ENCODE measurements around the gene KIF26B.

Gene KIF26B

DNA sequence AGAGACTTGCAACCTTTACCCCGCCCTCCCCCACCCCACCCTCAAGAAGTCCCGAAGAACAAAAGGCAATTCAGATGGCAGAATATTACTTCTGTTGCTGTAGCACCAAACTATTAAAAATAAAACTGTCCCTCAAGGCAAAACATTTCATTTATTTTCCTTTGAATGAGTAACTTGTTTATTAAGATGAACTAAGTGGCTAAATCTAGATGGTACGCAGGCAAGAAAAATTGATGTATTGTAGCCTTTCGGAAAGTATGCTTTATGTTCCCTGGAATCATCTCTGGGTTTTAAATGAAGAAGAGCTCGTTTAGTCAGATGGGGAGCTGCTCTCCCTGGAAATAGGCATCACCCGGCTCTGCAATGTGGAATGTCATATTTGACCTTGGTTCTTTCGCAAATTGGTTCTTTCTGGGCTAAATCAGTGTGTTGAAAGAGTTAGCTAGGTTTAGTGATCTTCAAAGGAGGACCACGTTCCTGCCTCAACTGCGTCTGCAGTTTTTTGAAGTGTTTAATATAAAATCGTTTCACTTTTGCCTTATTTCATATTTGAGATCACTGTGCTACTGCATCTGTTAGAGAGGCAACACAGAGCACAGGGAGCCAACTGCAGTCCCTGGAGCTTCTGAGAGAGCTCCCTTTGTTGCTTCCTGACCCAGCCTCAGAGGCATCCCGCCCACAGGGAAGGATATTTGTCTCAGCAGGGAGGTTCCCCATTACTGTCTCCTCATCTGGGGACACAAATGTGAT is 61.8 kb downstream of the KIF26B start:
- no peak overlapping the region for H3K27ac ChIP-seq

DNA sequence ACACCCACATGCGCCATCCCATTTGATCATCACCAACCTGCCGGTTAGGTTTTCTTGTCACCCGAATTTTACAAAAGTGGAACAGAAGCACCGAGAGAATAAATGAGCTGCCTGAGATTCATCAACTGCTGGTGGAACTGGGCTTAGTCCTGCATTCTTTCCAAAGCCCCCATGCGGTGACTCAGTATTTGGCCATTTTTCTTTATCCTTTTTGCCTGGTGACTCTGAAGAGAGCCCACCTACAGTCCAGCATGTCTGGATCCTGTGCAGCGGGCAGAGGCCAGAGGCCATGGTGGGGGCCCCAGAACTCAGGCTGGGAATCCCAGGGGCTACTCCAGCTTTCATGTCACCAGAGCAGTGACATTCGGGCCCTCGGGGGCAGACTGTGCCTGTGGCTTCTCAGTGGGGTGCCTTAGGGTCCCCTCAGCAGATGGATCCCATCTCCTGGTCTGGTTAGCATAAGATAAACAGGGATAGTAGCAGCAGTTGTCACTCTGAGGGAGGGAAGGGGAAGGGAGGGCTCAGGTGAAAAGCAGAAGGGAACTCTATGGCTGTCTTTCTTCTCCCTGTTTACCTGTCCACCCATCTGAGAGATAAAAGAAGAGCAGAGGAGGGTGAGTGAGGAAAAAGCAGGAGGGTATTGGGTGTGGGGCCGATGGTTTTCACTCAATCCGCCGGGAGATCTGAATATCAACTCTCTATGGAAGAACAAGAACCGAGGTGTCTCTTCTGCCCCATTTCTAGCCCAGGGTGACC is 63.2 kb downstream of the KIF26B start:
- TF ChIP-seq, protein P1, sequence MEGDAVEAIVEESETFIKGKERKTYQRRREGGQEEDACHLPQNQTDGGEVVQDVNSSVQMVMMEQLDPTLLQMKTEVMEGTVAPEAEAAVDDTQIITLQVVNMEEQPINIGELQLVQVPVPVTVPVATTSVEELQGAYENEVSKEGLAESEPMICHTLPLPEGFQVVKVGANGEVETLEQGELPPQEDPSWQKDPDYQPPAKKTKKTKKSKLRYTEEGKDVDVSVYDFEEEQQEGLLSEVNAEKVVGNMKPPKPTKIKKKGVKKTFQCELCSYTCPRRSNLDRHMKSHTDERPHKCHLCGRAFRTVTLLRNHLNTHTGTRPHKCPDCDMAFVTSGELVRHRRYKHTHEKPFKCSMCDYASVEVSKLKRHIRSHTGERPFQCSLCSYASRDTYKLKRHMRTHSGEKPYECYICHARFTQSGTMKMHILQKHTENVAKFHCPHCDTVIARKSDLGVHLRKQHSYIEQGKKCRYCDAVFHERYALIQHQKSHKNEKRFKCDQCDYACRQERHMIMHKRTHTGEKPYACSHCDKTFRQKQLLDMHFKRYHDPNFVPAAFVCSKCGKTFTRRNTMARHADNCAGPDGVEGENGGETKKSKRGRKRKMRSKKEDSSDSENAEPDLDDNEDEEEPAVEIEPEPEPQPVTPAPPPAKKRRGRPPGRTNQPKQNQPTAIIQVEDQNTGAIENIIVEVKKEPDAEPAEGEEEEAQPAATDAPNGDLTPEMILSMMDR (conservative IDR thresholded peaks at IDR 0.05), result no peak
- no peak overlapping the region for H3K27ac ChIP-seq

More for the DNA sequence above, 61.8 kb downstream of the KIF26B start:
- TF ChIP-seq, protein P1 (conservative IDR thresholded peaks at IDR 0.05), result no peak

DNA sequence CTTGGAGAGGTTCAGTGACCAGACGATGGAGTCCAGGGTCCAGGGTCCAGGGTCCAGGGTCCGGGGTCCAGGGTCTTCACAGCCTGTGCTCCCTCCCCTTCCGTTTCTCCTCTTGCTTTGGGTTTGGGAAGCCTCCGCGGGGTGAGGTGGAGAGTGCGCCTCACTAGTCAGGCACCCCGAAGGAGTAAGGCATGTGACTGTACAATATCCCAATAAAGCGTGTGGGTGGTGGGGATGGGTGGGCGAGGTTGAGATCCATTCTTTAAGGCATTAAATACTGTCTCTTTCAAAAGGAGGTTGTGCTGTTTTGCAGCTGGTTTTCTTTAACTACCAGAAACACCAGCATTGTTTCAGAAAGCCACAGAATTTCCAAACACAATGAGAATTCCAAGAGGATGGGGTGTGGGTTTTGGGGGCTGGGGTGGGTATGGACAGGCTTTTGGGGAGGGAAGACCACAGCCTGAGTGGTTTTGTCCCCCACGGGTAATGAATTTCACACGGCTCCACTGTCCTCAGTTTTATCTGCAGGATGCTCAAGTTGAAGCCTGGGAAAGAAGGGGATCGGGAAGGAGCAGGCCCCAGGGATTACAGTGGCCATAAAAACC is 65.7 kb downstream of the KIF26B start:
- no peak overlapping the region for H3K27ac ChIP-seq
- TF ChIP-seq, protein P1 (conservative IDR thresholded peaks at IDR 0.05), result no peak

DNA sequence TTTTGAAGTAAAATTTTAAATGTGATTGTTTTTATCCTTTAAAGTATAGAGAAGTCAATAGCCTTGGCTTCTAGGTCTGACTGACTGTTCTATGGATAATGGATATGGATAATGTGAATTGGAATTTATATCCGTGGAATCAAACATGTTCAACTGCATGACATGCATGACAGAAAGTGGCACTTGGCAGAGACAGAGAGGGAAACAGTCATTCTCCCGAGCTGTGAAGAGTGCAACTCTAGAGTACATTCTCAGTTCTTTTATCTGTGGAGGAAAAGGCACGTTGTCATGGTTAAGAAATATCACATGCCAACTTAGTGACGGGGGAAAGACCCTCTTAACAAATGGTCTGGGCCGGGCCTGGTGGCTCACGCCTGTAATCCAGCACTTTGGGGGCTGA is 67.0 kb downstream of the KIF26B start:
- H3K27ac ChIP-seq, result no peak overlapping the region
- TF ChIP-seq, protein P1 (conservative IDR thresholded peaks at IDR 0.05), result no peak

DNA sequence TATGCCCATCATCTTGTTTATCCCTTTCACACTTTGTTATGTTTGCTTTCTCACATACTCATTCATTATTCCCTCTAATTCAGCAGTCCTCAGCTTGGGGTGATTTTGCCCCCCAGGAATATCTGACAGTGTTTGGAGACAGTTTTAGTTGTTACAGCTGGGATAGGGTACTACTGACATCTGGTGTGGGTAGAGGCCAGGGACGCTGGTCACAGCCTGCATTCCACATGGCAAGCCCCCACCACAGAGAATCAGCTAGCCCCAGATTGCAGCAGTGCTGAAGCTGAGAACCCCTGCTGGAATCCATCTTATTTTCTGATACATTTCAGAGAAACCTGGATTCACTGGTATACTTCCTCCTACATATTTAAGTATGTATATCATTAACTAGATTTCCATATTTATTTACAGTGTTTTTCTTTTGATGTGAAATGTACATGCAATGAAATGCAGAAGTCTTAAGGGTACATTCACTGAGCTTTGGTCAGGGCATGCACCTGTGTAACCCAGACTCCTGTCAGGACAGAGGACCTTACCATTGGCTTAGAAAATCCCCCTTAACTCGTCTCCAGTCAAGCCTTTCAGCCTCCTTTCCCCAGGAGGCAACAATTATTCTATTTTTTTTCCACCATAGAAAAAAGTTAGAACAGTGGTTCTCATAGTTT is 68.3 kb downstream of the KIF26B start:
- H3K27ac ChIP-seq, result no peak overlapping the region

DNA sequence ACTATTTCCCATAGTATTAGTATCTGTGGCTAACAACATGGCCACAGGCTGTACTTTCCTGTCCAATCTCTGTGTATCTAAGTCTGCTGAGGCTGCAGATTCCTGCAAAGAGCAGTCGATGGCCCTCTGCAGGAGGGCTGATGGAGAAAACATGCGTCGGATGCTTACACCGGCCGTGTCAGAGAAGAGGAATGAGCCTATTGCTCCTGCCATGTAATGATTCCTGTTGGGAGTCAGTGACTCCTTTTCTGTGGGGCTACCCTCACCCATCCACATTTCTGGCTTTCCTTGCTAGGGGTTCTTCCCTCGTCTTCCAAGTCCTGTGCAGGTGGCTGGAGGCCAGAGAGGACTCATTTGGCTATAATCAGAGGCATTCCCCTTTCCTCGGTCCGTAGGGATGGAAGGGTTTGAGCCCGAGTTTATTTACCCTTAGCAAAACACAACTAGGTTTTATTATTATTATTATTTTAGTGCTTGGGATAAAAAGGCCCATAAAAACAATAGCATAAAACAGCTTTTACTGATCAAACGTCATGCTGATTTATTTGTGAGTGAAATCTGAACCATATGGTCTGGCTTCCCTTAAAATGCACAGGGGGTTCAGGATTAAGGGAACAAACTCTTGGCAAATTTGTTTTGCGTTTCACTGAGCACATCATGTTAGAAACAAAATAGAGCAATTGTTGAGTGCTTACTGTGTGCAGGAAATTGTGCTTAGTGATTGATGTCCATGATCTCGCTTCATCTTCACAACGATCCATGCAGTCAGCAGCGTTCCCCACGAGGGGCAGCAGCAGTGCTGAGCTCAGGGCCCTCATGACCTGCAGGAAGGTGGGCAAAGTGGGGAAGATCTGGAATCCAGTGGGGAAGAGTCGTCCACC is 70.8 kb downstream of the KIF26B start:
- no peak overlapping the region for H3K27ac ChIP-seq
- TF ChIP-seq, protein P1 (conservative IDR thresholded peaks at IDR 0.05), result no peak

More for the DNA sequence above, 68.3 kb downstream of the KIF26B start:
- TF ChIP-seq, protein P1 (conservative IDR thresholded peaks at IDR 0.05), result no peak

All from VCaP (cell line).